Left kidney (tissue), 2 donors: ENCODE results near the gene BEGAIN. TPM values are rescaled to one million over a fixed set of nuclear protein-coding genes. Genes with fewer than 3 reads are reported as not detected.

ENCODE experiments used
- DNase-seq: peaks from one replicate; pipeline ENCODE4 v3.0.0-alpha.2; 2013
- polyA plus RNA-seq: library from polyadenylated mRNA; unstranded; fragments of 120-200 nt; gene quantifications from one replicate; pipeline ENCODE4 v1.2.1, GENCODE V29; 2013; ENCODE audit not compliant: insufficient read length

Gene BEGAIN
- polyA plus RNA-seq, 1 donor = 2.2 TPM

DNA sequence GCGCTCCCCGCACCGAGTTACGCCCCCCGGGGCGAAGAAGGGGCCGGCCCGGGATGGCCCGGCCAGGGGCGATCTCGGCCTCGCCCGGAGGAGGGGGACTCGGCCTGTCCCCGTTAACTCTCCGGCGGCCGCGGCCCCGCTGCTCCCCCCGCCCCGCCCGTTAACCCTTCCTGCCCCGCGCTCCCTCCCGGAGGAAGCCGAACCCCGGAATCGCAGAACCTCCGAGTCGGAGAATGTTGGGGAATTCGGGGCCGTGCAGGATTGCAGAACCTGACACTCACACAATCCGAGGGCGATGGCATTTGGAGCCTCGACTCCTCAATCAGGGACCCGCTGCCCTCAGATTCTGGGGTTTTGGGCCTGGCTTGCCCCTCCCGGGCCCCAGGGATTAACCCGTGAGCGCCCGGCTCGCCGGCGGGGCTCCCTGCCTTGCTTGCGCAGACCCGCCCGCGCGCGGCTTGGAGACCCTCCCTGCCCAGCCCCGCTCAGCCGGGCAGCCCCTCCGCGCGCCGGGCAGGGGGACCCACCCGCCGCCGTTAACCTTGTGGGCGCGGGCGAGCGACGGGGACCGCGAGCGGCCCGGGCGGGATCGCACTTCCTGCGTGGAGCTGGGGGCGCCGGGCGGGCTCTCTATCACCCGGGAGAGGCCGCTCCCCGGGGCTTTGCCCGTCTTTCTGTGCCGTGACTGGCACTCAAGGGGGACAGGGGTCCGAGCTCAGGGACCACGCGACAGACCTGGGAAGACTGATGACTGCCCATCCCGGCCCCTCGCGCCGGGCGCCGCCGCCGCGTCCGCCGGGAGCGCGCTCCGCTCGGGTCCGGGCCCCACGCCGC, 18.8 kb downstream of the BEGAIN start:
- no peak for DNase-seq

DNA sequence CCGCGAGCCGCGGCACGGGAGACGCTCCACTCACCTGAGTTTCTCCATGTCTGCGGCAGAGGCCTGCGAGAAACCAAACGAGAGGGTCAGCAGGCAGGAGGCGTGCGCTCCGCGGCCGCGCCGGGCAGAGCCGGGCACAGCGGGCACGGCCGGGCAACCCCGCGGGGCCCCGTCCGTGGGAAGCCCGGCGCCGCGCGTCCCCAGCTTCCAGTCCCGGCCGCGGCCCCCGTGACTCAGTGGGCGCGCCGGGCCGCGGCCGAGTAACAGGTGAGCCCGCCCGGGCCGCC, 19.4 kb downstream of the BEGAIN start:
- no peak for DNase-seq

DNA sequence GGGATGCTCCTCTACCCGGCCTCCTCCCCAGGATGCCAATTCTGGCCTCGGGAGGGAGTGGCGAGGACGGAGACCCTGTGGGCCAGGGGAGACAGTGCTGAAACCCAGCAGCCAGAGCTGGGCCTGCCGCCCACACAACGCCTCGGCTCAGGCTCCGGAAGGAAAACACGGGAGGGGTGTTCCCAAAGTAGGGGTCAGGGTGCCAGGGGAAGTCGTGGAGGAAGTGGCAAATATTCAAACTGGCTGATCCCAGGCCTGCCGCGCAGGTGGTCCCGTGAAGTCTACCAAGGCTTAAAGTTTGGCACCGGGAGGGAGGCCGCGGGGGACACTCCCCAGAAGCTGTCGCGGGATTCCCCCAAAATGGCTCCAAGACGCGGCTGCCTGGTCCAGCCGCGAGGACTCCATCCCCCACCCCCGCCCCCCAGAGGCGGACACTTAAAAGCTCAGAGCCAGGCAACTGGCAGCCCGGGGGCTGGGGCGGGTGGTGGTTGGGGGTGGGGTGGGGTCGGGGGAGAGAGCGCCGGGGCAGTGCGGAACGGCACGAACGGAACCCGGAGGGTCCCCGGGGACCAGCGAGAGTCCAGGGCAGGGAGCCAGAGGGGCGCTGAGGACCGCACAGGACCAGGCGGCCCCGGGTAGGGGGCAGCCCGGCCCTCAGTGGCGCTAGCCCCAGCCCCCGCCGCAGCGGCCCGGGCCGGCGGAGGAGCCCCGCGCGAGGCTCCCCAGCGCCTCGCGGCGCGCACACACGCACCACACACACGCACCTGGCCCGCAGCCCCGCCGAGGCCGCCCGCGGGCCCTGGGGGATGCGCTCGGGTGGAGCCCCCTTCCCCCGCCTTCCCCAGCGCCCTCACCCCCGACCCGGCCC, 20.0 kb downstream of the BEGAIN start:
- no peak for DNase-seq

DNA sequence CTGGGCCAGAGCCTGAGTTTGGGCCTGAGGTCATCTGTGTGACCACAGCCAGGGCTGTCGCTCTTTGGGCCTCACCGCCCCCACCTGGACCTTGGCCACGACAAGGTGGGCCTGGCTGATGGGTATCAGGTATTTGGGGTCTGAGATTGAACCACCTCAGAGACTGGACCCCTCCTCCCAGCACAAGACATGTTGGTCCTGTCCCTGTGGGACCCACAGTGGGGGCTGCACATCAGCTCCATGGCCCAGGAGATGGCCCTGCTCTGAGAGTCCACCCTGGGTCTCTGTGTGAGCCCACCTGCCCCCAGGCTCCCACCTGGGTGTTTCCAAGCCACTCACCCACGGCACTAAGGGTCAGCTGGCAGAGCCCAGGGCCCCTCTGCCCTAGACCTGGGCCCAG, 20.6 kb downstream of the BEGAIN start:
- DNase-seq = no peak

DNA sequence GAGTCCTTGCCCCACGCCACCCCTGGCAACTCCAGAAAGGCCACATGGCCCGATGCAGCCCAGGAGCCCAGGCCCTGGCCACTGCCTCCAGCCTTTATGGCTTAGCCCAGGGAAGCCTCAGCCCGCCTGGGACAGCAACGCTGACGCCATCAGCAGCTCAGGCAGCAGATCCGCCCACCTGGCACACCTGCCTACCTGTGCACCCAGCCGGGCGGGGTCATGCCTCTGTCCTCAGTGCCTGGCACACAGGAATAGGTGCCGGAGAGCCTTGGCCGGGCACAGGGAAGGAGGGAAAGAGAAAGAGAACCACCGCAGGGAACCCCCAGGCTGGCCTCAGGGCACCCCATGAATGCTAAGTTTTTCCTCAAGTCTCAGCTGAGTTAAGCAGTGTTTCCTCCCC, 21.1 kb downstream of the BEGAIN start:
- no peak for DNase-seq

DNA sequence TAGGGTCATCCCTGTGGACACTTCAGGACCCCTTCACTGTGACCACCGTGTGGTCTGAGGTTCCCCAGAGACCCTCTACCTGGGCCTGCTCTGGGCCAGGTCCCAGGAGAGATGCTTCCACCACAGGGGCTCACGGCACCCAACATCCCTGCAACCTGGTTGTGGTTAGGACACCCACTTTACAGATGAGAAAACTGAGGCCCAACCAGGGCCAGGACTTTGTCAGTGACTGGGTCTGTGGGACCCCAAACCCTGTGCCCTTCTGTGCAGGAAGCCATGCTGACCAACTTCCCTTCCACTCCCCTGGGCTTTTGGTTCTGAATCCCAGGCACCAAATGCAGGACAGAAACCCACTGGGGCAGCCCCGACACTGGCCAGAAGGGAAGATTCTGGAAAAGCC, 21.6 kb downstream of the BEGAIN start:
- DNase-seq = no peak

DNA sequence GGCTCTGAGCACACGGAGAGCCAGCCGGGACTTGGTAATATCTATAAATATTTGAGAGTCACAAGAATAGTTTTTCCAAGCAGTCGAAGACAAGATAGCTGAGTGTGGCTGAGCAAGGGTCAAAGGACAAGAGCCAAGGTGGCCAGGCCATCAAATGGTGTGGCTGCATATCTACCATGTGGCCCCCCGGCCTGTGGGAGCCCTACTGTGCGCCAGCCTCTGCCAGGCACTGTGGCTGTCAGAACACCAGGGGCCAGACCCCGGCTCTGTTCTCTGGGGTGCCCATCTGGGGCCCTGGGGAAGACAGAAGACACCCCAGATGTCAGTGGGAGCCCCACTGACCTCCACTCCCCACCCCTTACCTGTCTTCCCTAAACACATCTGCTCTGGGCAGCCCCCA, 22.7 kb downstream of the BEGAIN start:
- DNase-seq = no peak

DNA sequence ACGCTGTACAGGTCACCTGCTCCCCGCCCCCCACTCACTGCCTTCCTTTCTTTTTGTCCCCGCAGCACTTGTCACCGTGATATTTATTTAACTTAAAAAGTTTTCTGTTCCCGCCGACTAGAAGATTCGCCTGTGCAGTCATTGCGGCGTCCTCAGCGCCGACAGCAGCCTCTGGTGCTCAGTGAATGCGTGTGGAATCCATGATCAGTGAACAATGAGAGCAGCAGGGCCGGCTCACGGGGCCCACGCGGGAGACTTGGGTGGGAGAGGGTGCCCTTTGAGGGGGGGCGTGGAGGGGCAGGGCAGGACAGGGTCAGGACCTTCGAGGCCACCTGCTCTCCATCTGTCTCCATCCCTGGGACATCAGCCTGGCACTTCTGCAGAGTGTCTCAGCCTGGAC, 24.5 kb downstream of the BEGAIN start:
- no peak for DNase-seq

DNA sequence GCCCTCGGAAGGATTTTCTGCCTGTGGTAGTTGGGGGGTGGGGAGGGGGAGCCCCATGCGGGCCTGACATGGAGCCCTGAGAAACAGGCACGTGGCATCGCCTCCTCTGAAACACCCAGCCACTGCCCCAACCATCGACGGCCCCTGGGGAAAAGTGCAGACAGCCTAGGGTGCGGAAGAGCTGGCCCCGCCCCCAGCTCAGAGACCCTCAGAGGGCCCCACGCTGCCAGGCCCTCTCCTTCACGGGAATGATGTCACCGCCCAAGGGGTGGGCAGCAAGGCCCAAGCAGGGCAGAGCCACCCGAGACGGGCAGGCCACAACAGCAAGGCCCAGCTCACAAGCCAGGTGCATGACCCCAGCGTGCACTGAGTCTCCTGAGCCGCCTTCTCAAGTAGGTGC, 26.2 kb downstream of the BEGAIN start:
- no peak for DNase-seq

DNA sequence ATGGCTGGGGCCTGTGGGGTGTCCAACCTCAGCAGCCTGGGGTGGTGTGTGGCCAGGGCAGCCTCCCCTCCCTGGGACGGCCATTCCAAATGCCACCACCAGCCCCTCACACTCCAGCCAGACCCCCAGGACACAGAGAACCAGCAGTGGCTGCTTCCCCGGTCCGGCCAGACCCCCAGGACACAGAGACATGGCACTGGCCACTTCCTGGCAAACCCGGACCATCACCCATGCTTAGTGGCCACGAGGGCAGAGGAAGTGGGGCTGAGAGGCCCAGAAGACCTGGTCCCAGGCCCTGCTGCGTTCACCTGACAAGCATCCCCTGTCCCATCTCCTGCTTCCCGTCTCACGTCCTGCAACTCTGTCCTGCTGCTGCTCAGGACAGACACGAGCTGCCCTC, 26.7 kb downstream of the BEGAIN start:
- no peak for DNase-seq

DNA sequence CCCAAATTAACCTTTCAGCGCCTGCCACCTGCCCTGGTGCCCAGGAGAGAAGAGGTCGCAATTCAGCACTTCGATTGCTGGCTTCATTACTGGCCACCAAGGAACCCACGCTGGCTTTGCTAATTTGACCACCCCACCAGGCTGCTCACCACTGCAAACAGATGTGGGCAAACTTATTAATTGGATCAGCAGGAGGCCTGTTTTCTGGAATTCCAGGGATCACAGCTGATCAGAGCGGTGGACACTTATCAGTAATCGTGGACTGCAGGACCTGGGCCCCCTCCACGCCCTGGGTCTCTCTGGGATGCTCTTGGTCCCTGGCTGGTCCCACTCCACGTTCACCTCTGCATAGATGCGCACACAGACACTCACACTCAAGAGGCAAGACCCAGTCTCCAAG, 27.8 kb downstream of the BEGAIN start:
- no peak for DNase-seq

DNA sequence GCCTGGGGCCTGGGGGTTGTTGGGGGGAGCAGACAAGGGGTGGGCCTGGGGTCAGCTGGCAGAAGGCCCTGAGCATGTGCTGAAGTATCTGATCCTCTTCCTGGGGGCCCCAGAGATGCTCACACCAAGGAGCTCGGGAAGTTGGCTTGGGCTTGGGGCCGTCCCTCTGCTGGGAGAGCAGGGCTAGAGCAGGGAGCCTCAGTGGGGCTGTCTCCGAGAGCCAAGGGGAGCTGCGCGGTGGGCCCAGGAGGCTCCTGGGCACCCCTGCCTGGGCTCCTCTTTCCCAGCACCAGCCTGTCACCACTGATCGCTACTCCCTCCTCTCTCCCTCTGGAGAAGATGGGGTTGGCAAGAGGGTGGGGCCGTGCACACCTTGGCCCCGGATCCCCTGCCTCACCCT, 28.3 kb downstream of the BEGAIN start:
- DNase-seq = no peak

DNA sequence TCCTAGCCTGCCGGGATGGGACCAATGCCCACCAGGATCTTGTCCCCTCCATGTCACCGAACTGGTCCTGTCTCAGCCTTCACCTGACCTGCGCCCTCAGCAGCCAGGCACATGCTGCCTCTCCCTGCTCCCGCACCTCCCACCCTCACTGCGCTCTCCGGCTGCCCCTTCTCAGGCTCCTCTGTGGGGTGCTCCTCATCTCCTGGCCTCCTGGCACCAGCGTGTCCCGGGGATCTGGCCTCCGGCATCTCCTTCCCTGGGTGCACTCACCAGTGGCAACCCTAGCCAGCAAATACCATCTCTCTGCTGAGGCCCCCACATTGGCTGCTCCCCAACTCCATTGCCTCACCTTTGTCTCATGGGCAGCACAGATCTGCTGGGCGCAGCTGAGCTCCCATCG, 29.0 kb downstream of the BEGAIN start:
- no peak for DNase-seq

DNA sequence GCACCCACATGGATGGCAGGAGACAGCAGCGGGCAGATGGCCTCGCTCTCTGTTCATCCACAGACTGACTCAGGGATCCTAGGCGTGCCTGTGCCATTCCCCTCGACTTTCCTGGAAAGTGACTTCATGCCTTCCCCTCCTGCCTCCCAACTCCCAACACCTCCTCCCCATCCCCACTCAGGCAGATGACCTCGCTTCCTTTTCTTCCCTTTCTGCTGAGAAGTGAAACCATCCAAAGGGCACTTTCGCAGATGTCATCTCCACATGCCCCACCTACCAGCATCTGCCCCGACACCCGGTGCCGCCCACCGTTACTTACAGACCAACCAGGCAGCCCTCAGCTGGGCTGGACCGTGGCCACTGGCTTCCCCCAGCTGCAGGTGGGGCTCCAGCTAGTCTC, 29.6 kb downstream of the BEGAIN start:
- DNase-seq = no peak

DNA sequence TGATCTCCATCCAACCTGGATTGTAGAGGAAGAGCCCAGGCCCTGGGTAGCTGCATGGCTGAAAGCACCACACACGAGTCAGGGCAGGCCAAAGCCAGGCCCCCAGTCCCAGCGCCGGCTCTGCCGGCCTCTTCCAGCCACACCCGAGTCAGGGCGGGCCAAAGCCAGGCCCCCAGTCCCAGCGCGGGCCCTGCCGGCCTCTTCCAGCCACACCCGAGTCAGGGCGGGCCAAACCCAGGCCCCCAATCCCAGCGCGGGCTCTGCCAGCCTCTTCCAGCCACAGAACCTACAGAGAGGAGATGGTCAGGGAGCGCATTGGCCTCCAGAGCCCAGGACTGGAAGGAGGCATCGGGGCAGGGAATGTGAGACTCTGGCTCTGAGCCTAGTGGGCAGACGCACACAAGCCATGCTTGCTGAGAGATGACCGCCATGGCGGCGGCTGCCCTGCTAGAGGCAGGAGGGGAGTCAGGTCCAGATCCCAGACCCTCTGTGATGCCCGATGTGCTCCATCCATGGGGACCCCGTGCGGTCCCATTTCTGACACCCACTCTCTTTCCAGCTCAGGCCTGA, 30.2 kb downstream of the BEGAIN start:
- DNase-seq = no peak

DNA sequence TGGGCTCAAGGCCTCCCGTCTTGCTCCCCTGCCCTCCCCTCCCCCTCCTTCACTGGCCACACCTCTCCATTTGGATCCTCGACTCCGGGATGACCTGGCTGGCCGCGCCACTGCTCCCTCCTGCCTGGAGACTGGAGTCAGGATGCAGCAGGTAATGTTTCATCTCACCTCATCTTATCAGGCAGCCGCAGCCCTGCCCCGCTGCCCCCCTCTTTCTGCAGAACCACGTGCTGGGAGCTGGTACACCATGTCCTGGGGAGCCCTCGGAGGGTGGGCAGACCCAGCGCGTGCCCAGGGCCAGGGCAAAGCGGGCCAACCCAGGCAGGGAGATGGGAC, 31.1 kb downstream of the BEGAIN start:
- no peak for DNase-seq

DNA sequence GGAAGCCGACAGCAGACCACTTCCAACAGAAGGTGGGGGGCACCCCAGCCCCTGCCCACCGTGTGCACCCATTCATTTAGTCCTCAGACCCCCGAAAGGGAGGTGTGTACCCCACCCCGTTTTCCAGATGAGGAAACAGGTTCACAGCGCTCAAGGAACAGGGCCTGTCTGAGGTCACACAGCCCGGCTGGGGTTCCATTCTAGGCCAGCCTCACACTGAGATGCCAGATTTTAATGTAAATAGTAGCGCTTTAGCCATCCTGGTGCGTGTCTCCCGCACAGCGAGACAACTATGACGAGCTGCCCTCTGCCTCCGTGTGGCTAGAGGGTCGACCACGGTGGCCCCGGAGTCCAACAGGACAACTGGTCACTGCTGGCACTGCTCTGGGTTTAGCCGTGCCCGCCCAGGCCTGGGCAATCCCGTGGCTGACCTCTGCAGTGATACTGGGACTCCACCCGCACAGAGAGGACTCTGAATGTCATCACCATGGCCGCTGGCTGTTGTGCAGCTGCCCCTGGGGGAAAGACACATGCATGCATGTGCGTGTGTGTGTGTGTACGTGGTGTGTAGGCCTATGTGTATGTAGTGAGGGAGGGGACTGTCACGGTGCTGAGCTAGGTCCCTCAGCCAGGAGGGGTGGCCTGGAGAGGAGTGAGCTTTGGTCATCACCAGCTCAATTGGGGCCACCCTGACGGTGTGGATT, 31.6 kb downstream of the BEGAIN start:
- no peak for DNase-seq

DNA sequence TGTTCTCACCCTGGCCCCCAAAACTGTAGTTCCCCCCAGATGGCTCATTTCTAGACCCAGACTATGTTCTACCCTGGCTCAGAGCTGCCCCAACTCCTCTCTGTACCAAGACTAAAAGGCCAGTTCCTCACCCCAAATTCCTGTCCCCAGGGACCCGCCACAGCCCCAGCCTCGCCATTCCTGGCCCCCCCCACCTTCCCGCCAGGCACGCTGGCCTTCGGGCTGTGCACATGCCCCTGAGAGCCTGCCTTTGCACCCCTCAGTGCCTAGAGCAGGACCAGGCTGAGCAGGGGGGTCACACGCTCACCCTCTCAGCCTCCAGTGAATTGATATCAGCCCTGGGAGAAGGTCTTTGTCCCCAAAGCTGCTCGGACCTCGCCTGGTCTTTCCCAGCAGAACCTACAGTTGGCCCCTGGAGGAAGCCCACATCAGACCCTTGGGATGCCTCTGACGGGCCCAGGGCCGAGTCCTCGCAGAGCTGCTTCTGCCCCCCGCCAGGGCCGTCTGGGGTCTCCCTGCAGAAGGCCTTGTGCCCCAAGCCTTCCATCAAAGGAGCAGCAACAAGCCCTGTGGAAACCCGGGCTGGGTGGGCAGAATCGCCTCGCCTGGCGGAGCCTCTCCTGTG, 32.4 kb downstream of the BEGAIN start:
- no peak for DNase-seq

DNA sequence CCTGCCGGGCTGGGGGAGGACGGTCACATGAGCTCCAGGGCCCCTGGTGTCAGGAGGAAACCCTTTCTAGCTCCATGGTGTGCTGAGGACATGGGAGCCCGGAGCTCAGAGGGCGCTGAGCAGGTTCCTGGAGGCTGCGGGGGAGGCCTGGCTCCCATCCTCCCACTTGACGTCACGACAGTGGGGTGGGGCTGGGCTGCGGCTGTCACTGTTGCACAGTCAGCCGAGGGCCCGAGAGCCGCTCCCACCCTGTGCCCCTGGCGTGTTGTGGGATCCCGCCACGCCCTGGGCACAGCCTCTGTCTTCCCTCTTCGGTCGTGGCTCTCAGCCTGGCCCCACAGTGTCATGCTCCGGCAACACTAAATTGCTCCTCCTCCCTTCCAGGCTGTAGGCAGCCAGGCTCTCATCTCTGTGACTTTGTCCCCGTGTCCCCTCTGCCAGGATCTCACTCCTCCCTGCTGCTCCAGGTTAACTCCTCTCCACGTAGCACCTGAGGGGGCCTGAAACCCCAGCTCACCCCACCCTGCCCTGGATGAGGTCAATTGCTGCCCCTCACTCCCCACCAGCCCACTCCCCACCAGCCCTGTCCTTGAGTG, 33.0 kb downstream of the BEGAIN start:
- DNase-seq = peak; percentile 39

DNA sequence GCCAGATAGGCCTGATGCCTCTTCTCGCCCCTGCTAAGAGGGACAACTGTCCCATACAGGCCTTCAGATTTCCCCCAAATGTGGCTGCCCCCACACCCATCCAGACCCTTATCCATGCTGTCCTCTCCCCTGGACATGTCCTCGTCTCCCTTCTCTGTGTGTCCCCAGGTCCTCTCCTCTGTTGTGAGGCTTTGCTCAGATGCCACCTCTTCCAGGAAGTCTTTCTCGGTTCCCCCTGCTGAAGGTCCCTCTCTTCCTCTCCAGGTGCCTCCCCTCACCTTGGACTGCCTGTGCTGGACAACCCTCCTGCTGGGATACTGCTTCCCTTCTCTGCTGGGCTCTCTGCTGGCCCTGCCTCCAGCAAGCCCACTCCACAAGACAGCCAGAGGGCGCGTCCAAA, 33.7 kb downstream of the BEGAIN start:
- no peak for DNase-seq

DNA sequence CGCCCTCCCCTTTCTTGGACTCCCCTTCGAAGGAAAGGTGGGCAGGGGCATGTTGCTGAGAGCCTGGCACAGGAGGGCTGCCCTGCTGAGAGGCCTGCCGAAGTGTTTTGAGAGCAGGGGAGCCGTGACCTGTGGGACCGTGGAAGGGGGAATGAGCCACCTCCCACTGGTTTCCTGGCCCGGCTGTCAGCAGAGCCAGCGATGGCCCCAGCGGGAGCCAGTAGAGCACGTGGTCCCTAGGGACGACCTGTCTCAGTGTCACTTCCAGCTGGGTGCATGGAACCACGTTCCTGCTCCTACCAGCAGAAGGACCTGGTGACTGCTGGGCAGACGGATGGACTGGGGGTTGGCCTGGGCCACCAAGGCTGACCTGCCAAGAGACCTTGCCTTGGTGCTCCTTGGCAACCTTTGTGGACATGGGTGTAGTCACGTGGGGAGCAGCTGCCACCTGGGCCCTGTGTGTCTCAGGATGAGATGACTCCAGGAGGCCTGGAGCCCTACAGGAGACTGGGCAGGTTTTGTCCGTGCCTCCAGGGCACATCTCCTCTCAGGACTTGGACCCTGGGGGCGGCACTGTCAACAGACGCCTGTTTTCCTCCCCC, 34.6 kb downstream of the BEGAIN start:
- DNase-seq = no peak

DNA sequence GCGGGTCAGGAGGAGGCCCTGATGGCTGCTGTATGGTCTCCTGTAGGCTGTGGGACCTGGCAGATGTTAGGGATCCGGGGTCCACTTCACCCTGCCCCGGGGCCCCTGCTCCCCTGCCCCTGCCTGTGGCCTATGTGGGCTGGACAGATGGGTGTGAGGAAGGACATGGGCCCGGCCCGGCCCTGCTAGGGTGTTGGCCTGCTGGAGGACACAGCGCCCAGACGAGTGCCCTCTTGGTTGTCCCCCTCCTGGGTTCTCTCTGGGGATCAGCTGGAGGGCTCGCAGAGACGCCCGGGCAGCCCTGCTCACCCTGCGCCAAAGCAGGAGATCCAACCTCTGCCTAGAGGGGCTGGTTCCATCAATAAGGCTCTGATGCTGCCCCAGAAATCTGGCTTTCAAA, 36.2 kb downstream of the BEGAIN start:
- DNase-seq = no peak
